Measurements from ENCODE around the gene SLC1A2. TPM values are rescaled to one million over a fixed set of nuclear protein-coding genes. Genes with fewer than 3 reads are reported as not detected.

SLC1A2 gene
- total and polyA plus RNA-seq, 2 donors (not counting 1 experiment from before 2014, with no cell fraction given), result 1.2 to 7.6 TPM

- H4K20me1 ChIP-seq (ENCODE audit: control insufficient read depth, extremely low read depth, insufficient read depth, low read length), result no peaks in the 10 kb centered on the region
- H3K9me3 ChIP-seq (ENCODE audit: control insufficient read depth, insufficient read depth, low read depth, low read length), result no peaks in the 10 kb centered on the region
- TF ChIP-seq CTCF (conservative IDR thresholded peaks at IDR 0.05 in 1 of 2, IDR thresholded peaks at IDR 0.05 in 1 of 2; ENCODE audit: low read depth in 1 of 2, low read length in 2 of 2) (no peak), EZH2 (IDR thresholded peaks at IDR 0.05; ENCODE audit: low read length, missing control alignments) (no peak)
- H2AFZ ChIP-seq (ENCODE audit: low read length), result no peak overlapping the region
- H3K4me2 ChIP-seq (ENCODE audit: extremely low read depth, insufficient read depth, low read length), result peak overlapping the region; percentile 17
- H3K79me2 ChIP-seq (ENCODE audit: control insufficient read depth, insufficient read depth, low read length), result no peaks in the 10 kb centered on the region
- H3K9ac ChIP-seq (ENCODE audit: insufficient read depth, low read length), result no peak overlapping the region
- H3K27me3 ChIP-seq (ENCODE audit: control insufficient read depth, insufficient read depth, low read length), result peaks cover 16% of the 10 kb centered on the region
- peak in 1 of 2 donors; percentile 2 for DNase-seq (ENCODE audit: low read depth in 2 of 2)
- no peak overlapping the region for H3K27ac ChIP-seq (ENCODE audit: insufficient read depth, low read length)
- H3K4me3 ChIP-seq (replicated peaks in 1 of 4; ENCODE audit: control extremely low read depth in 1 of 4, insufficient read depth in 1 of 4, low read depth in 3 of 4, low read length in 4 of 4), result peak overlapping the region in 2 of 4 experiments; percentile 39 to 54
- H3K4me1 ChIP-seq (ENCODE audit: control insufficient read depth, extremely low read depth, insufficient read depth, low read length), result peaks cover 2% of the 10 kb centered on the region
- H3K36me3 ChIP-seq (ENCODE audit: control insufficient read depth, insufficient read depth, low read length), result no peaks in the 10 kb centered on the region
These were observed 1.0 kb upstream of the SLC1A2 start for GRCh38 chr11:35420371-35420770.

- no peaks in the 10 kb centered on the region for H3K79me2 ChIP-seq (ENCODE audit: control insufficient read depth, insufficient read depth, low read length)
- peaks cover 16% of the 10 kb centered on the region for H3K27me3 ChIP-seq (ENCODE audit: control insufficient read depth, insufficient read depth, low read length)
- peak overlapping the region in 3 of 4 experiments; percentile 9 to 54 (median 41) for H3K4me3 ChIP-seq (replicated peaks in 1 of 4; ENCODE audit: control extremely low read depth in 1 of 4, insufficient read depth in 1 of 4, low read depth in 3 of 4, low read length in 4 of 4)
- no peak overlapping the region for H3K9ac ChIP-seq (ENCODE audit: insufficient read depth, low read length)
- no peak overlapping the region for H2AFZ ChIP-seq (ENCODE audit: low read length)
- H3K36me3 ChIP-seq (ENCODE audit: control insufficient read depth, insufficient read depth, low read length), result no peaks in the 10 kb centered on the region
- H3K27ac ChIP-seq (ENCODE audit: insufficient read depth, low read length), result no peak overlapping the region
- H4K20me1 ChIP-seq (ENCODE audit: control insufficient read depth, extremely low read depth, insufficient read depth, low read length), result no peaks in the 10 kb centered on the region
- peak overlapping the region; percentile 71 for H3K4me2 ChIP-seq (ENCODE audit: extremely low read depth, insufficient read depth, low read length)
- H3K9me3 ChIP-seq (ENCODE audit: control insufficient read depth, insufficient read depth, low read depth, low read length), result no peaks in the 10 kb centered on the region
- peaks cover 2% of the 10 kb centered on the region for H3K4me1 ChIP-seq (ENCODE audit: control insufficient read depth, extremely low read depth, insufficient read depth, low read length)
- no peak for DNase-seq (ENCODE audit: low read depth in 2 of 2)
- no peak for TF ChIP-seq EZH2 (IDR thresholded peaks at IDR 0.05; ENCODE audit: low read length, missing control alignments)
- no peak for TF ChIP-seq CTCF (conservative IDR thresholded peaks at IDR 0.05 in 1 of 2, IDR thresholded peaks at IDR 0.05 in 1 of 2; ENCODE audit: low read depth in 1 of 2, low read length in 2 of 2)
These were observed 524 bp upstream of the SLC1A2 start for GRCh38 chr11:35419830-35420333.

- Histone ChIP-seq H3K4me2 (ENCODE audit: extremely low read depth, insufficient read depth, low read length) (peak overlapping the region; percentile 71), H3K9ac (ENCODE audit: insufficient read depth, low read length) (no peak overlapping the region), H3K27me3 (ENCODE audit: control insufficient read depth, insufficient read depth, low read length) (peaks cover 16% of the 10 kb centered on the region), H3K36me3 (ENCODE audit: control insufficient read depth, insufficient read depth, low read length) (no peaks in the 10 kb centered on the region), H2AFZ (ENCODE audit: low read length) (no peak overlapping the region), H4K20me1 (ENCODE audit: control insufficient read depth, extremely low read depth, insufficient read depth, low read length) (no peaks in the 10 kb centered on the region), H3K27ac (ENCODE audit: insufficient read depth, low read length) (no peak overlapping the region), H3K9me3 (ENCODE audit: control insufficient read depth, insufficient read depth, low read depth, low read length) (no peaks in the 10 kb centered on the region), H3K4me1 (ENCODE audit: control insufficient read depth, extremely low read depth, insufficient read depth, low read length) (no peaks in the 10 kb centered on the region), H3K79me2 (ENCODE audit: control insufficient read depth, insufficient read depth, low read length) (no peaks in the 10 kb centered on the region), H3K4me3 (replicated peaks in 1 of 4; ENCODE audit: control extremely low read depth in 1 of 4, insufficient read depth in 1 of 4, low read depth in 3 of 4, low read length in 4 of 4) (peak overlapping the region; percentile 7 to 57 (median 32))
- peak in 1 of 2 donors; percentile 20 for DNase-seq (ENCODE audit: low read depth in 2 of 2)
- TF ChIP-seq EZH2 (IDR thresholded peaks at IDR 0.05; ENCODE audit: low read length, missing control alignments), result peak; percentile 53
- TF ChIP-seq CTCF (conservative IDR thresholded peaks at IDR 0.05 in 1 of 2, IDR thresholded peaks at IDR 0.05 in 1 of 2; ENCODE audit: low read depth in 1 of 2, low read length in 2 of 2), result no peak
These were observed 825 bp downstream of the SLC1A2 start for GRCh38 chr11:35418282-35419183.
